HG03354 (cell line): ENCODE measurements around the gene ZSWIM1.
A peak's percentile ranks its signal among the peaks of the same experiment; 100 is the strongest.
"Not testable (repeated sequence)": the region's sequence is repeated elsewhere in the genome, so short reads cannot be mapped to it uniquely, and the experiment has no call there.

Experiments
- ATAC-seq: cut with Tn5 transposase; IDR thresholded peaks from one replicate; pipeline ENCODE4 v1.9.1; 2021; ENCODE audit warnings: mild to moderate bottlenecking; ENCODE audit not compliant: unreplicated experiment, poor library complexity, severe bottlenecking

The ZSWIM1 gene

GRCh38 chr20:45883100-45883469 lies 2.1 kb downstream of the ZSWIM1 start:
- ATAC-seq: no peak

- no peak for ATAC-seq
Observed at GRCh38 chr20:45886590-45887345, 5.7 kb downstream of the ZSWIM1 start.

- no peak for ATAC-seq
Observed at GRCh38 chr20:45887346-45887715, 6.3 kb downstream of the ZSWIM1 start, which contains the start of gene SPATA25. Gene SPATA25, minus strand, starts transcription at chr20:45887622. Its CDS starts 32 bp downstream, at chr20:45887590.

- ATAC-seq: no peak
Observed at GRCh38 chr20:45888681-45889080, 7.7 kb downstream of the ZSWIM1 start.

GRCh38 chr20:45890077-45890984 lies 9.3 kb downstream of the ZSWIM1 start:
- peak; percentile 29 for ATAC-seq

- ATAC-seq: peak; percentile 79
Observed at GRCh38 chr20:45890985-45891983, 10.3 kb downstream of the ZSWIM1 start, which contains the start of the genes CTSA and NEURL2. Gene CTSA, plus strand, starts transcription at chr20:45891335. Its CDS starts 234 bp downstream, at chr20:45891569. Gene NEURL2, minus strand, starts transcription at chr20:45891208. Its CDS starts 217 bp downstream, at chr20:45890991.

GRCh38 chr20:45892049-45892825 lies 11.2 kb downstream of the ZSWIM1 start:
- no peak for ATAC-seq

- no peak for ATAC-seq
Observed at GRCh38 chr20:45892828-45893500, 11.9 kb downstream of the ZSWIM1 start.

GRCh38 chr20:45893831-45894230 lies 12.8 kb downstream of the ZSWIM1 start:
- no peak for ATAC-seq

GRCh38 chr20:45894797-45895196 lies 13.8 kb downstream of the ZSWIM1 start:
- ATAC-seq: no peak

GRCh38 chr20:45896641-45897161 lies 15.7 kb downstream of the ZSWIM1 start:
- no peak for ATAC-seq

- no peak for ATAC-seq
Observed at GRCh38 chr20:45897289-45897688, 16.3 kb downstream of the ZSWIM1 start.

- no peak for ATAC-seq
Observed at GRCh38 chr20:45897692-45898091, 16.7 kb downstream of the ZSWIM1 start.

GRCh38 chr20:45898285-45898684 lies 17.3 kb downstream of the ZSWIM1 start:
- ATAC-seq: no peak

GRCh38 chr20:45899046-45899835 lies 18.2 kb downstream of the ZSWIM1 start:
- no peak for ATAC-seq

GRCh38 chr20:45901332-45901731 lies 20.3 kb downstream of the ZSWIM1 start:
- ATAC-seq: not testable (repeated sequence)

GRCh38 chr20:45902199-45902701 lies 21.2 kb downstream of the ZSWIM1 start:
- ATAC-seq: no peak
